Testis (tissue), 3 donors: ENCODE measurements around the gene OPCML. TPM values are rescaled to one million over a fixed set of nuclear protein-coding genes. Genes with fewer than 3 reads are reported as not detected.

Source experiments
- DNase-seq: peaks from one replicate; pipeline ENCODE4 v3.0.0-alpha.2; 2019
- H3K27ac ChIP-seq, 2 donors: fragments of 200-600 bp; sonication (generic); one replicate each; pipeline ENCODE4 v1.5.1; 2019
- H3K27me3 ChIP-seq: fragments of 200-600 bp; sonication (generic); one replicate; pipeline ENCODE4 v1.5.1; 2019
- H3K36me3 ChIP-seq: fragments of 200-600 bp; sonication (generic); one replicate; pipeline ENCODE4 v1.5.1; 2017; ENCODE audit warnings: low read depth; ENCODE audit errors: missing control alignments
- H3K4me1 ChIP-seq: fragments of 200-600 bp; sonication (generic); one replicate; pipeline ENCODE4 v1.5.1; 2019
- H3K4me3 ChIP-seq, 2 donors: fragments of 200-600 bp; sonication (generic); one replicate each; pipeline ENCODE4 v1.5.1; 2017 to 2019
- H3K9me3 ChIP-seq: fragments of 200-600 bp; sonication (generic); one replicate; pipeline ENCODE4 v1.5.1; 2017
- CTCF ChIP-seq, 3 experiments: fragments of 450-650 bp in 2 of 3; fragments of 200-600 bp in 1 of 3; sonication (generic) in 1 of 3; IDR thresholded peaks; one replicate each; pipeline ENCODE4 v1.5.1; 2016 to 2019; ENCODE audit warnings: antibody characterized with exemption in 3 of 3, mild to moderate bottlenecking in 2 of 3, moderate library complexity in 1 of 3
- POLR2A ChIP-seq: fragments of 450-650 bp; IDR thresholded peaks from one replicate; pipeline ENCODE4 v1.6.1; 2017; ENCODE audit warnings: antibody characterized with exemption, mild to moderate bottlenecking, moderate library complexity
- WGBS, 2 donors: methylation state at CpG; one replicate each; pipeline ENCODE4 v1.1.5; 2018; 5-methylcytosine and 5-hydroxymethylcytosine counted together
- intact Hi-C: fragments of 100-400 bp; cut with DNase I; formaldehyde crosslinking; loops from one replicate; pipeline ENCODE4 v1.15.1; 2023; ENCODE audit warnings: low total_unique reads
- polyA plus RNA-seq: library from polyadenylated mRNA; stranded (reverse); fragments of 350-450 nt; fragmentation: Illumina TruSeq; extraction: RNeasy Lipid Tissue Mini Kit (QIAGEN cat#74804); gene quantifications from one replicate; pipeline ENCODE4 v1.2.3, GENCODE V29; 2014; ENCODE audit warnings: low read depth, low replicate concordance; ENCODE audit not compliant: insufficient read depth
- total RNA-seq, 2 donors: library from RNA; depleted of rRNA; stranded (reverse); fragments of >200 nt; gene quantifications; one replicate each; pipeline ENCODE4 v1.2.3, GENCODE V29; 2016

OPCML gene
- total and polyA plus RNA-seq, 3 donors from 2014 or later: 0.16 to 2.7 (median 0.62) TPM

GRCh38 chr11:132909021-132909606 lies 623.2 kb downstream of the OPCML start:
- 64 to 77% methylated on average over 8 of the region's 8 CpGs for WGBS, 2 donors
- intact Hi-C loops: no loop called here
- Histone ChIP-seq H3K36me3 (no peaks in the 10 kb centered on the region), H3K9me3 (no peaks in the 10 kb centered on the region), H3K4me3 (no peak overlapping the region), H3K27me3 (no peaks in the 10 kb centered on the region), H3K27ac (no peak overlapping the region), H3K4me1 (no peaks in the 10 kb centered on the region)
- DNase-seq: no peak
- TF ChIP-seq CTCF (IDR thresholded peaks at IDR 0.05) (no peak), POLR2A (no peak)

GRCh38 chr11:132908414-132908810 lies 623.9 kb downstream of the OPCML start:
- Histone ChIP-seq H3K27ac (no peak overlapping the region), H3K36me3 (no peaks in the 10 kb centered on the region), H3K4me3 (no peak overlapping the region), H3K9me3 (no peaks in the 10 kb centered on the region), H3K4me1 (no peaks in the 10 kb centered on the region), H3K27me3 (no peaks in the 10 kb centered on the region)
- intact Hi-C loops: no loop called here
- DNase-seq: no peak
- TF ChIP-seq CTCF (IDR thresholded peaks at IDR 0.05) (no peak), POLR2A (no peak)
- 76 to 82% methylated on average over 4 of the region's 4 CpGs for WGBS, 2 donors

- Histone ChIP-seq H3K4me1 (no peaks in the 10 kb centered on the region), H3K27me3 (no peaks in the 10 kb centered on the region), H3K27ac (no peak overlapping the region), H3K9me3 (no peaks in the 10 kb centered on the region), H3K36me3 (no peaks in the 10 kb centered on the region), H3K4me3 (no peak overlapping the region)
- 93 to 94% methylated on average over 8 of the region's 8 CpGs for WGBS, 2 donors
- intact Hi-C loops: no loop called here
- no peak for DNase-seq
- no peak for TF ChIP-seq POLR2A
- TF ChIP-seq CTCF (IDR thresholded peaks at IDR 0.05): no peak
These were observed 624.5 kb downstream of the OPCML start for GRCh38 chr11:132907651-132908413.

GRCh38 chr11:132904607-132905006 lies 627.7 kb downstream of the OPCML start:
- 48 to 75% methylated on average over 5 of the region's 5 CpGs for WGBS, 2 donors
- no peak for DNase-seq
- H3K4me1 ChIP-seq: no peaks in the 10 kb centered on the region
- no peak overlapping the region for H3K4me3 ChIP-seq
- intact Hi-C loops: no loop called here
- no peaks in the 10 kb centered on the region for H3K27me3 ChIP-seq
- H3K36me3 ChIP-seq: no peaks in the 10 kb centered on the region
- H3K9me3 ChIP-seq: no peaks in the 10 kb centered on the region
- TF ChIP-seq POLR2A: no peak
- TF ChIP-seq CTCF (IDR thresholded peaks at IDR 0.05): no peak
- H3K27ac ChIP-seq: no peak overlapping the region
